B cell (primary cell): ENCODE measurements around the gene COG1. TPM values are rescaled to one million over a fixed set of nuclear protein-coding genes. Genes with fewer than 3 reads are reported as not detected.

Experiments used
- ATAC-seq: fragments of 200-7000 bp; cut with Tn5 transposase; one replicate; pipeline ENCODE4 v1.10.0; 2021; ENCODE audit warnings: low read depth, mild to moderate bottlenecking, moderate number of reproducible peaks, moderate library complexity
- CTCF ChIA-PET: fragments of 350-600 bp; sonication (Branson Sonifier 250); formaldehyde crosslinking; loops from one replicate; lab custom pipeline; 2021; ENCODE audit warnings: antibody characterized with exemption, inconsistent platforms; lab: Charles Lee
- POLR2A ChIA-PET: fragments of 350-600 bp; sonication (Branson Sonifier 250); formaldehyde crosslinking; loops from one replicate; lab custom pipeline; 2021; ENCODE audit warnings: antibody characterized with exemption; lab: Charles Lee
- DNase-seq: peaks from one replicate; pipeline ENCODE4 v3.0.0; 2013
- H2AFZ ChIP-seq: 2 replicates; pipeline ENCODE4 v1.6.1; 2012; ENCODE audit warnings: mild to moderate bottlenecking, low read depth, low read length; ENCODE audit not compliant: insufficient read depth, poor library complexity, severe bottlenecking
- H3K27ac ChIP-seq, 2 donors: 1 replicate in 1 of 2; 2 replicates in 1 of 2; pipeline ENCODE4 v1.5.1; 2012 to 2013; ENCODE audit warnings: low read length in 2 of 2, mild to moderate bottlenecking in 2 of 2, moderate library complexity in 1 of 2
- H3K27me3 ChIP-seq, 4 experiments: fragments of 200-600 bp in 1 of 4; sonication (generic) in 1 of 4; replicated peaks in 1 of 4; 1 replicate in 2 of 4; 2 replicates in 2 of 4; pipeline versions ENCODE4 v1.6.1 to v1.7.0; 2013 to 2016; ENCODE audit warnings: low read length in 3 of 4, mild to moderate bottlenecking in 2 of 4, mixed read lengths in 1 of 4, moderate library complexity in 1 of 4; ENCODE audit not compliant: insufficient read depth in 4 of 4, control insufficient read depth in 3 of 4; ENCODE audit errors: control extremely low read depth in 1 of 4
- H3K36me3 ChIP-seq, 2 experiments: replicated peaks in 1 of 2; 1 replicate in 1 of 2; 2 replicates in 1 of 2; pipeline versions ENCODE4 v1.6.1 to v1.7.1; 2013; ENCODE audit warnings: low read length in 1 of 2; ENCODE audit not compliant: insufficient read depth in 2 of 2, control insufficient read depth in 1 of 2; ENCODE audit errors: control extremely low read depth in 1 of 2, extremely low read depth in 1 of 2
- H3K4me1 ChIP-seq, 2 donors: fragments of 200-600 bp in 1 of 2; sonication (generic) in 1 of 2; 1 replicate in 1 of 2; 2 replicates in 1 of 2; pipeline versions ENCODE4 v1.5.1 to v1.6.1; 2013 to 2017; ENCODE audit warnings: low read length in 2 of 2; ENCODE audit not compliant: control insufficient read depth in 2 of 2, insufficient read depth in 2 of 2
- H3K4me2 ChIP-seq: replicated peaks from 2 replicates; pipeline ENCODE3; 2012; ENCODE audit warnings: mild to moderate bottlenecking, low read depth, low read length; ENCODE audit not compliant: poor library complexity, severe bottlenecking
- H3K4me3 ChIP-seq, 5 experiments: fragments of 200-600 bp in 1 of 5; sonication (generic) in 1 of 5; 1 replicate in 3 of 5; 2 replicates in 2 of 5; pipeline versions ENCODE4 v1.5.1 to v1.7.0; 2011 to 2016; ENCODE audit warnings: low read length in 4 of 5, mild to moderate bottlenecking in 4 of 5, low read depth in 2 of 5, control low read depth in 1 of 5, moderate library complexity in 1 of 5; ENCODE audit not compliant: insufficient read depth in 1 of 5; ENCODE audit errors: control extremely low read depth in 1 of 5, extremely low read depth in 1 of 5
- H3K79me2 ChIP-seq: fragments of 200-600 bp; sonication (generic); one replicate; pipeline ENCODE4 v1.6.0; 2016; ENCODE audit warnings: low read length; ENCODE audit not compliant: control insufficient read depth, insufficient read depth
- H3K9ac ChIP-seq: fragments of 200-600 bp; sonication (generic); 2 replicates; pipeline ENCODE4 v1.6.1; 2017; ENCODE audit warnings: mild to moderate bottlenecking, low read length, moderate library complexity
- H3K9me3 ChIP-seq, 3 donors: one replicate each; pipeline versions ENCODE4 v1.6.1 to v1.7.1; 2013; ENCODE audit warnings: low read length in 2 of 3; ENCODE audit not compliant: control insufficient read depth in 2 of 3, insufficient read depth in 1 of 3; ENCODE audit errors: control extremely low read depth in 1 of 3
- H4K20me1 ChIP-seq: 2 replicates; pipeline ENCODE4 v1.6.0; 2012; ENCODE audit warnings: mild to moderate bottlenecking, low read length; ENCODE audit not compliant: insufficient read depth, control insufficient read depth, poor library complexity, severe bottlenecking
- H3K27ac Mint-ChIP-seq: one replicate; pipeline ENCODE4 v1.8.0; 2021; ENCODE audit warnings: mixed read lengths
- H3K27me3 Mint-ChIP-seq: one replicate; pipeline ENCODE4 v1.8.0; 2021; ENCODE audit warnings: mixed read lengths
- H3K4me1 Mint-ChIP-seq: one replicate; pipeline ENCODE4 v1.8.0; 2021; ENCODE audit warnings: mixed read lengths
- H3K4me3 Mint-ChIP-seq: one replicate; pipeline ENCODE4 v1.8.0; 2021; ENCODE audit warnings: mixed read lengths
- H3K9me3 Mint-ChIP-seq: one replicate; pipeline ENCODE4 v1.8.0; 2022; ENCODE audit warnings: mixed read lengths; ENCODE audit not compliant: insufficient read depth
- EZH2 ChIP-seq: IDR thresholded peaks from 2 replicates; pipeline ENCODE4 v1.6.1; 2012; ENCODE audit warnings: borderline replicate concordance, low read depth, mild to moderate bottlenecking, moderate library complexity, low read length; ENCODE audit not compliant: insufficient read depth, poor library complexity, severe bottlenecking
- WGBS: methylation state at CpG from one replicate; pipeline ENCODE4 v1.1.5; 2013; ENCODE audit warnings: missing lambda C conversion rate; ENCODE audit not compliant: insufficient coverage; 5-methylcytosine and 5-hydroxymethylcytosine counted together
- intact Hi-C: fragments of 100-400 bp; cut with micrococcal nuclease; formaldehyde crosslinking; loops from one replicate; pipeline ENCODE4 v1.10.0; 2022
- polyA plus RNA-seq: library from polyadenylated mRNA; depleted of rRNA; stranded (reverse); fragments of >200 nt; gene quantifications from 2 replicates; pipeline ENCODE4 v1.2.3, GENCODE V29; 2012
- total RNA-seq, 2 donors: library from RNA; stranded (reverse); fragments of 120-200 nt in 1 of 2; gene quantifications; 1 replicate in 1 of 2; 2 replicates in 1 of 2; pipeline versions ENCODE4 v1.2.3 to v1.2.4, GENCODE V29; 2013 to 2022
- TF ChIP-seq, protein P1 (sequence below): fragments of 200-600 bp; IDR thresholded peaks from one replicate; pipeline ENCODE4 v1.8.0; 2022; ENCODE audit warnings: antibody characterized with exemption, mild to moderate bottlenecking

Gene COG1
- total and polyA plus RNA-seq, 2 donors (not counting 1 experiment from before 2014, with no cell fraction given): 39.1 to 72.8 TPM

DNA sequence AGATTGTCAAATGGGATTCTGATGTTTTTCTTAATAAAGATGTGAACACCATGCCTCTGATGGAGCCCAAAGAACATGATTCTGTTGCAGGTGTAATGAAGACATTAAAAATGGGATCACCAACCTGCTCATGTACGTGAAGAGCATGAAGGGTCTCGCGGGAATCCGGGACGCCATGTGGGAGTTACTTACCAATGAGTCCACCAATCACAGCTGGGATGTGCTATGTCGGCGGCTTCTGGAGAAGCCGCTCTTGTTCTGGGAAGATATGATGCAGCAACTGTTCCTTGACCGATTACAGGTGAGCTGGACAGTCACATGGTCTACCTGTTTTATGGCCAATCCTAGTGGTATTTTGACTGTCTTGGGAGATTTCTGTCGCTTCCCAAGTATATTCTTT lies 7.6 kb downstream of the COG1 start:
- peaks cover 6% of the 10 kb centered on the region for H3K79me2 ChIP-seq
- CTCF ChIA-PET: no interaction called here

GRCh38 chr17:73201215-73202069 lies 8.6 kb downstream of the COG1 start:
- Histone ChIP-seq H3K27me3 (no peaks in the 10 kb centered on the region), H4K20me1 (peaks cover 7% of the 10 kb centered on the region), H3K9ac (no peak overlapping the region), H3K9me3 (no peaks in the 10 kb centered on the region), H3K79me2 (peaks cover 6% of the 10 kb centered on the region), H3K4me3 (no peak overlapping the region), H2AFZ (no peak overlapping the region), H3K36me3 (peaks cover 20 to 89% of the 10 kb centered on the region in 2 experiments), H3K4me1 (no peaks in the 10 kb centered on the region), H3K27ac (no peak overlapping the region), H3K4me2 (no peak overlapping the region)
- no peaks in the 10 kb centered on the region for H3K4me1 Mint-ChIP-seq
- no peaks in the 10 kb centered on the region for H3K9me3 Mint-ChIP-seq
- POLR2A ChIA-PET: no interaction called here
- no peaks in the 10 kb centered on the region for H3K27me3 Mint-ChIP-seq
- CTCF ChIA-PET: no interaction called here
- no peak for TF ChIP-seq EZH2
- TF ChIP-seq, protein P1, sequence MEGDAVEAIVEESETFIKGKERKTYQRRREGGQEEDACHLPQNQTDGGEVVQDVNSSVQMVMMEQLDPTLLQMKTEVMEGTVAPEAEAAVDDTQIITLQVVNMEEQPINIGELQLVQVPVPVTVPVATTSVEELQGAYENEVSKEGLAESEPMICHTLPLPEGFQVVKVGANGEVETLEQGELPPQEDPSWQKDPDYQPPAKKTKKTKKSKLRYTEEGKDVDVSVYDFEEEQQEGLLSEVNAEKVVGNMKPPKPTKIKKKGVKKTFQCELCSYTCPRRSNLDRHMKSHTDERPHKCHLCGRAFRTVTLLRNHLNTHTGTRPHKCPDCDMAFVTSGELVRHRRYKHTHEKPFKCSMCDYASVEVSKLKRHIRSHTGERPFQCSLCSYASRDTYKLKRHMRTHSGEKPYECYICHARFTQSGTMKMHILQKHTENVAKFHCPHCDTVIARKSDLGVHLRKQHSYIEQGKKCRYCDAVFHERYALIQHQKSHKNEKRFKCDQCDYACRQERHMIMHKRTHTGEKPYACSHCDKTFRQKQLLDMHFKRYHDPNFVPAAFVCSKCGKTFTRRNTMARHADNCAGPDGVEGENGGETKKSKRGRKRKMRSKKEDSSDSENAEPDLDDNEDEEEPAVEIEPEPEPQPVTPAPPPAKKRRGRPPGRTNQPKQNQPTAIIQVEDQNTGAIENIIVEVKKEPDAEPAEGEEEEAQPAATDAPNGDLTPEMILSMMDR: no peak
- no peak overlapping the region for H3K4me3 Mint-ChIP-seq
- WGBS: 94% methylated on average over 18 of the region's 19 CpGs
- H3K27ac Mint-ChIP-seq: no peak overlapping the region
- ATAC-seq: no peak
- no peak for DNase-seq
- intact Hi-C loops: no loop called here

More for the DNA sequence above, 7.6 kb downstream of the COG1 start:
- Histone ChIP-seq H3K4me1 (no peaks in the 10 kb centered on the region), H3K27me3 (no peaks in the 10 kb centered on the region), H3K36me3 (peaks cover 17 to 85% of the 10 kb centered on the region in 2 experiments), H2AFZ (no peak overlapping the region), H3K4me2 (no peak overlapping the region), H3K27ac (no peak overlapping the region), H3K9me3 (no peaks in the 10 kb centered on the region), H4K20me1 (peaks cover 7% of the 10 kb centered on the region), H3K4me3 (no peak overlapping the region), H3K9ac (no peak overlapping the region)
- POLR2A ChIA-PET: no interaction called here
- H3K4me1 Mint-ChIP-seq: peaks cover 5% of the 10 kb centered on the region
- DNase-seq (no peak), ATAC-seq (no peak)
- intact Hi-C loops: no loop called here
- H3K9me3 Mint-ChIP-seq: no peaks in the 10 kb centered on the region
- WGBS: 84% methylated on average over 7 of the region's 10 CpGs
- no peaks in the 10 kb centered on the region for H3K27me3 Mint-ChIP-seq
- no peak overlapping the region for H3K27ac Mint-ChIP-seq
- TF ChIP-seq EZH2: no peak
- TF ChIP-seq, protein P1: no peak
- H3K4me3 Mint-ChIP-seq: no peak overlapping the region
